Measurements from ENCODE around the gene SPOCK2.
A peak's percentile ranks its signal among the peaks of the same experiment; 100 is the strongest.
"Not testable (repeated sequence)": the region's sequence is repeated elsewhere in the genome, so short reads cannot be mapped to it uniquely, and the experiment has no call there.

SPOCK2 gene

GRCh38 chr10:72056113-72056512, 32.2 kb downstream of the SPOCK2 start:
- no peak for DNase-seq (ENCODE audit: low read depth)

GRCh38 chr10:72053690-72054089, 34.7 kb downstream of the SPOCK2 start:
- no peak for DNase-seq (ENCODE audit: low read depth)

- DNase-seq (ENCODE audit: low read depth), result no peak
These were observed 37.5 kb downstream of the SPOCK2 start for GRCh38 chr10:72050873-72051272.

- DNase-seq (ENCODE audit: low read depth), result peak; percentile 62
These were observed 38.2 kb downstream of the SPOCK2 start for GRCh38 chr10:72049969-72050781.

- no peak for DNase-seq (ENCODE audit: low read depth)
These were observed 38.9 kb downstream of the SPOCK2 start for GRCh38 chr10:72049472-72049871.

- DNase-seq (ENCODE audit: low read depth), result peak; percentile 86
These were observed 39.8 kb downstream of the SPOCK2 start for GRCh38 chr10:72048450-72049124.

- peak; percentile 95 for DNase-seq (ENCODE audit: low read depth)
These were observed 42.8 kb downstream of the SPOCK2 start for GRCh38 chr10:72045586-72045985.

- DNase-seq (ENCODE audit: low read depth), result peak; percentile 75
These were observed 43.8 kb downstream of the SPOCK2 start for GRCh38 chr10:72044417-72045041.

GRCh38 chr10:72043016-72043834, 45.1 kb downstream of the SPOCK2 start:
- DNase-seq (ENCODE audit: low read depth), result no peak

GRCh38 chr10:72041491-72041890, 46.9 kb downstream of the SPOCK2 start:
- DNase-seq (ENCODE audit: low read depth), result peak; percentile 57

- no peak for DNase-seq (ENCODE audit: low read depth)
These were observed 49.0 kb downstream of the SPOCK2 start for GRCh38 chr10:72039377-72039776.

- DNase-seq (ENCODE audit: low read depth), result peak; percentile 49
These were observed 49.8 kb downstream of the SPOCK2 start for GRCh38 chr10:72038458-72039001.

GRCh38 chr10:72037811-72038210, 50.5 kb downstream of the SPOCK2 start:
- DNase-seq (ENCODE audit: low read depth), result no peak

- DNase-seq (ENCODE audit: low read depth), result no peak
These were observed 51.1 kb downstream of the SPOCK2 start for GRCh38 chr10:72037266-72037665.

- DNase-seq (ENCODE audit: low read depth), result no peak
These were observed 53.0 kb downstream of the SPOCK2 start for GRCh38 chr10:72035252-72035887.

- no peak for DNase-seq (ENCODE audit: low read depth)
These were observed 53.6 kb downstream of the SPOCK2 start for GRCh38 chr10:72034761-72035160.

GRCh38 chr10:72034040-72034499, 54.3 kb downstream of the SPOCK2 start:
- DNase-seq (ENCODE audit: low read depth), result no peak

- DNase-seq (ENCODE audit: low read depth), result not testable (repeated sequence)
These were observed 55.8 kb downstream of the SPOCK2 start for GRCh38 chr10:72032409-72033162.

- DNase-seq (ENCODE audit: low read depth), result no peak
These were observed 56.6 kb downstream of the SPOCK2 start for GRCh38 chr10:72031706-72032105.

GRCh38 chr10:72030762-72031543, 57.4 kb downstream of the SPOCK2 start:
- DNase-seq (ENCODE audit: low read depth), result peak; percentile 93
